ENCODE data around the gene ROR1. TPM values are rescaled to one million over a fixed set of nuclear protein-coding genes. Genes with fewer than 3 reads are reported as not detected.

Gene ROR1
- total and polyA plus RNA-seq, 2 of the 4 experiments (the other 2 are of a cell fraction): 4.4 to 10.0 TPM

- DNase-seq: no peak
- in situ Hi-C loops (cut with MboI; ENCODE audit: low sequenced_read_pairs) (no loop called here), intact Hi-C loops (cut with micrococcal nuclease) (no loop called here), dilution Hi-C loops (cut with HindIII; ENCODE audit: low sequenced_read_pairs, unreplicated experiment) (no loop called here)
- H2AK5ac ChIP-seq (ENCODE audit: low read depth, low read length): no peak overlapping the region
- no peaks in the 10 kb centered on the region for H3K9me3 ChIP-seq (ENCODE audit: control insufficient read depth, insufficient read depth, low read length)
- ATAC-seq (ENCODE audit: low read depth): no peak
- no peaks in the 10 kb centered on the region; the same call in 1 of the 2 replicates for H3K27me3 ChIP-seq (ENCODE audit: control insufficient read depth, insufficient read depth, low read length)
- no peaks in the 10 kb centered on the region; the same call in 1 of the 2 replicates for H3K9me1 ChIP-seq (ENCODE audit: insufficient read depth, low read length)
- no peak overlapping the region for H2AK9ac ChIP-seq (replicated peaks; ENCODE audit: low read depth, low read length, poor library complexity)
- no peak overlapping the region for H2BK5ac ChIP-seq (ENCODE audit: low read depth, low read length, poor library complexity, severe bottlenecking)
- H3K56ac ChIP-seq (ENCODE audit: extremely low read depth, insufficient read depth, low read length): no peak overlapping the region
- no peak overlapping the region for H3K27ac ChIP-seq (ENCODE audit: insufficient read depth, low read length)
- POLR2A ChIA-PET (ENCODE audit: unreplicated experiment): no interaction called here
- TF ChIP-seq MXI1 (IDR thresholded peaks at IDR 0.05; ENCODE audit: borderline replicate concordance, low read depth, low read length): no peak
- TF ChIP-seq SMC3 (IDR thresholded peaks at IDR 0.05; ENCODE audit: low read depth, low read length): no peak
- no peak for TF ChIP-seq RFX5 (IDR thresholded peaks at IDR 0.05; ENCODE audit: low read depth, low read length)
- no peak for TF ChIP-seq USF2 (IDR thresholded peaks at IDR 0.05; ENCODE audit: low read depth, low read length)
- TF ChIP-seq ELK1 (IDR thresholded peaks at IDR 0.05; ENCODE audit: borderline replicate concordance, low read depth, low read length): no peak
- TF ChIP-seq CTCF (conservative IDR thresholded peaks at IDR 0.05; ENCODE audit: low read depth, low read length): no peak
- no peak for TF ChIP-seq BHLHE40 (IDR thresholded peaks at IDR 0.05; ENCODE audit: low read depth, low read length)
- no peak for TF ChIP-seq NFE2L2 (IDR thresholded peaks at IDR 0.05; ENCODE audit: low read depth, low read length)
- no peak for TF ChIP-seq POLR2A (IDR thresholded peaks at IDR 0.05; ENCODE audit: low read depth, low read length)
- TF ChIP-seq RCOR1 (IDR thresholded peaks at IDR 0.05; ENCODE audit: insufficient replicate concordance, low read length): no peak
- no peak for TF ChIP-seq FOS (IDR thresholded peaks at IDR 0.05; ENCODE audit: low read depth, low read length)
- no peak overlapping the region for H2BK120ac ChIP-seq (ENCODE audit: low read depth, low read length)
- H3K9ac ChIP-seq (ENCODE audit: low read depth, low read length): no peak overlapping the region
- no CpG with 5 or more reads among the region's 4 CpGs for WGBS, 2 experiments (ENCODE audit: extremely low coverage in 2 of 2, insufficient read length in 1 of 2)
- H3K4me1 ChIP-seq (ENCODE audit: control insufficient read depth, insufficient read depth, low read length): peaks cover 4% of the 10 kb centered on the region; the same call in 1 of the 2 replicates
- no peak overlapping the region for H3K14ac ChIP-seq (replicated peaks; ENCODE audit: low read depth, low read length)
- H3K4me3 ChIP-seq (ENCODE audit: insufficient read depth, low read depth, low read length): no peak overlapping the region
- CTCF ChIA-PET: no interaction called here
- H3K4me2 ChIP-seq (ENCODE audit: low read depth, low read length): no peak overlapping the region
- no peaks in the 10 kb centered on the region for H3K79me1 ChIP-seq (ENCODE audit: low read depth in 1 of 2, low read length in 2 of 2)
- H4K91ac ChIP-seq (ENCODE audit: insufficient read depth, low read depth, low read length): no peak overlapping the region
- no peak overlapping the region for H3K23ac ChIP-seq (ENCODE audit: low read depth, low read length)
- no peak overlapping the region for H3K4ac ChIP-seq (ENCODE audit: low read depth, low read length)
- no peaks in the 10 kb centered on the region for H4K20me1 ChIP-seq (ENCODE audit: insufficient read depth, low read length)
- H2AFZ ChIP-seq (replicated peaks; ENCODE audit: low read length, poor library complexity): no peak overlapping the region
- H3K36me3 ChIP-seq (ENCODE audit: control insufficient read depth, insufficient read depth, low read length): no peaks in the 10 kb centered on the region
- no peak overlapping the region for H2BK20ac ChIP-seq (ENCODE audit: low read depth, low read length)
- H3K18ac ChIP-seq (ENCODE audit: low read depth, low read length): no peak overlapping the region
- BruUV-seq (replicated peaks): no TSS peak
- no peak overlapping the region for H4K5ac ChIP-seq (ENCODE audit: low read depth, low read length)
- no peak overlapping the region for H2BK15ac ChIP-seq (ENCODE audit: low read depth, low read length)
- no peak overlapping the region for H4K8ac ChIP-seq (ENCODE audit: low read depth in 2 of 2, low read length in 2 of 2)
Measured at GRCh38 chr1:64074767-64075166, 300.9 kb downstream of the ROR1 start.
